Epithelial cell of proximal tubule (primary cell): ENCODE measurements around the gene TRIM44. TPM values are rescaled to one million over a fixed set of nuclear protein-coding genes. Genes with fewer than 3 reads are reported as not detected.

Experiments used
- DNase-seq: peaks from one replicate; pipeline ENCODE4 v3.0.0-alpha.2; 2011; ENCODE audit warnings: low read depth
- H3K4me3 ChIP-seq: 2 replicates; pipeline ENCODE4 v1.5.1; 2011; ENCODE audit warnings: low read depth, mild to moderate bottlenecking, low read length
- total RNA-seq: library from RNA; depleted of rRNA; stranded (reverse); fragments of >200 nt; gene quantifications from 2 replicates; pipeline ENCODE4 v1.2.3, GENCODE V29; 2015
- TF ChIP-seq, protein P1 (sequence below): conservative IDR thresholded peaks from 2 replicates; pipeline ENCODE4 v1.5.1; 2012; ENCODE audit warnings: low read depth, mild to moderate bottlenecking, low read length

Gene TRIM44
- total RNA-seq, 1 donor from 2014 or later, result 42.1 TPM

DNA sequence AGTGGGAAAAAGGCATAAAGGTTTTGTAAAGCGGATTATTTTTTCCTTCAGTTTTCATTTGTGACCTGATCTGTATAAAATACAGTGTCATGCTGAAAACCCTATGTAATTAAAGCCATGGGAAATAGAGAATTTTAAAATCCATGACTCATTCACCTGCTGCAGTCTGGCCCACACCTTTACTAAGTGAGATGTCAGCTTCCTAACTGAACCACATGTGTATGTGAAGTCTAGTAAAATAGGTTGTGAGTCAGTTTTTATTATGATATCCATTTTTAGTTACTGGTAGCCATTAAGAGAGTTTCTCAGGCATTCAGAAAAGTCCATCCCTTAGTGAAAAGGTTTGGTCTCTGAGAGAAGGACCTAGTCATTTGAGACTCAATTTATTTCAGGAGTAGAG lies 60.9 kb downstream of the TRIM44 start:
- no peak for DNase-seq
- no peak overlapping the region for H3K4me3 ChIP-seq
- TF ChIP-seq, protein P1, sequence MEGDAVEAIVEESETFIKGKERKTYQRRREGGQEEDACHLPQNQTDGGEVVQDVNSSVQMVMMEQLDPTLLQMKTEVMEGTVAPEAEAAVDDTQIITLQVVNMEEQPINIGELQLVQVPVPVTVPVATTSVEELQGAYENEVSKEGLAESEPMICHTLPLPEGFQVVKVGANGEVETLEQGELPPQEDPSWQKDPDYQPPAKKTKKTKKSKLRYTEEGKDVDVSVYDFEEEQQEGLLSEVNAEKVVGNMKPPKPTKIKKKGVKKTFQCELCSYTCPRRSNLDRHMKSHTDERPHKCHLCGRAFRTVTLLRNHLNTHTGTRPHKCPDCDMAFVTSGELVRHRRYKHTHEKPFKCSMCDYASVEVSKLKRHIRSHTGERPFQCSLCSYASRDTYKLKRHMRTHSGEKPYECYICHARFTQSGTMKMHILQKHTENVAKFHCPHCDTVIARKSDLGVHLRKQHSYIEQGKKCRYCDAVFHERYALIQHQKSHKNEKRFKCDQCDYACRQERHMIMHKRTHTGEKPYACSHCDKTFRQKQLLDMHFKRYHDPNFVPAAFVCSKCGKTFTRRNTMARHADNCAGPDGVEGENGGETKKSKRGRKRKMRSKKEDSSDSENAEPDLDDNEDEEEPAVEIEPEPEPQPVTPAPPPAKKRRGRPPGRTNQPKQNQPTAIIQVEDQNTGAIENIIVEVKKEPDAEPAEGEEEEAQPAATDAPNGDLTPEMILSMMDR, result no peak

DNA sequence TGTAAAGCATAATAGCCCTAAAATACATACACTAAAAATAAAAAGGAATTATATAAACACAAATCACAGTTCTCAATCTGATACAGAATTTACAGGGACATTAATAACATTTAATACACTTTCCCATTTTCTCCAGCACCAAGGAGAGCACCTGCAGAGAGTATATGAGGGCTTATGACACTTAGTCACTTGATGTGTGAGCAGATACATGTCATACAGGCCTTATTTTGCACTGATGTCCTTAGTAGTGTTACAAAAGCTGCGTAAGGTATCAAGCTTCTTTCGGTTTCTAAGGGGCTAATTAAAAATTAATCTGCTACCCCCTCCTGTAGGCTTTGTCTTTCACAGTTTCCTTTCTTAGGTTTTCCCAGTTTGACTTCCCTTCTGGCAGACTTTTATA lies 61.3 kb downstream of the TRIM44 start:
- DNase-seq, result no peak
- TF ChIP-seq, protein P1, result no peak
- no peak overlapping the region for H3K4me3 ChIP-seq

DNA sequence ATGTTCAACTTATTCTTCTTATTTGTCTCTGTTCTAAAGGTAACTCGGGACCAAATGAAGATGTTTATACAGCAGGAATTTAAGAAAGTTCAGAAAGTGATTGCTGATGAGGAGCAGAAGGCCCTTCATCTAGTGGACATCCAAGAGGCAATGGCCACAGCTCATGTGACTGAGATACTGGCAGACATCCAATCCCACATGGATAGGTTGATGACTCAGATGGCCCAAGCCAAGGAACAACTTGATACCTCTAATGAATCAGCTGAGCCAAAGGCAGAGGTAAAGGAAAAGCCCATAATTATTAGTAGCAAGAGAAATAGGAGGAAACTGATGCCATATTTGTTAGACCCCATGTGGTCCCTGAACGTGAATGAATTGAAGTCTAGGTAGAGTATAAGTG lies 63.3 kb downstream of the TRIM44 start:
- DNase-seq, result no peak
- H3K4me3 ChIP-seq, result no peak overlapping the region
- TF ChIP-seq, protein P1, result no peak

DNA sequence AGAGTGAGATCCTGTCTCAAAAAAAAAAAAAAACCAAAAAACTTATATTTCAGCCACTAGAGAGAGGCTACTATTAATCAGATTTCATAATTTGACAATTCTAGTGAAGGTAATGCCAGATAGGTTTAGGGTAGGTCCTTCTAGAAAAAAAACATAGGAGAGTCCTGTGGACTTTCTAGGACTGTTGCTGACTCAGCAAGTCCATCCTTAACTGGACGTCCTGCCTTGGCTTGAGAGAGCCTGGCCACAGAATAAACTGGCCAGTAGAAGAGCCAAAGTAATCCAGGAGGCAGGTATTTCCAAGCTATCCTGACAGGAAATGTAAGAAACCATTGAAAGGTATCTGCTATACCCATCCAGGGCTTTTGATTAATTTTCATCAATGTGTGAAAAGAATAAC lies 64.6 kb downstream of the TRIM44 start:
- DNase-seq, result no peak
- TF ChIP-seq, protein P1, result no peak
- no peak overlapping the region for H3K4me3 ChIP-seq

DNA sequence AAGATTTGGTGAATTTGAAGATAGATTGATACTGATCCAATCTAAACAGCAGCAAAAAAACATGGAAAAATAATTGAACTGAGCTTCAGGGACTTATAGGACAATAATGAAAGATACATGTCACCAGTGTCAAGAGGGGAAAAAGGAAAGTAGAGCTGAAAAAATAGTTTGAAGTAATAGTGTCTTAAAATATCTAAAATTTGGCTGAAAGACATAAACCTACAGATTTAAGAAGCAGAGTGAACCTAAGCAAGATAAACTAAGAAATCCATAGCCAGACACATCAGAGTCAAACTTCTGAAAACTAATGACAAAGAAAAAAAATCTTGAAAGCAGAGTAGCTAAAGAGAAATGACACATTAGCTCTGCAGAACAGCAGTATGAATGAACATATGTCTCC lies 67.7 kb downstream of the TRIM44 start:
- no peak for DNase-seq
- TF ChIP-seq, protein P1, result no peak
- H3K4me3 ChIP-seq, result no peak overlapping the region

DNA sequence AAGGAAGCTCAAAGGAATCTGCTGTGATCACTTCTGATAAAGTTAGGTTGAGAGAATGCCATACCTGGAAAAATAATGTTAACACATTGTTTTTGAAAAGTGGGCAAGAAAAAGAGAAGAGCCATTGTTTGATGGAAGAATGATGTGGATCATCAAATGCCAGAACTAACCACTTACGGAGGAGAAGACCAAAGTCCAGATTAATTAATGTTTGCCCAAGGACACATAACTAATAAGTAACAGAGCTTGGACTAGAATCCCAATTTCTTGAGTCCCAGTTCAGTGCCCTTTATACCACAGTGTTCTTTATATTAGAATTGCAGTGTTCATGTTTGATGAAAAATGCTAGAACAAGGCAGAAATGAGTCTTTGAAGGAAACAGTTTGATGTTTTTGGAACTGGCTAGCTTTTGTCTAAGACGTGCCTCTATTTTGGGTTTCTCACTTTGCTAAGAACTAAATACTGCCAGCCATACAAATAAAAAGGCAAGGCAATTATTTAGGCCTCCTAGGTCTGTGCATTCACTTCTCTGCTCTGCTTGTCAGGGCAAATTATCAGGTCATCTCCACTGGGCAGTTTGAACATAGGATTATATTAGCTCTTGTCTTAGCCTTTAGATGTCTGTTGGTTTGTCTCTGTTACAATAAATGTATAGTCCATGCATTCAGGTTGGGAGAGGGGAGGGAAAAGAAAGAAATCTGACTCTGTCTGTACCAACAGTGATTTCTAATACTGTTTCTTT lies 72.3 kb downstream of the TRIM44 start:
- peak; percentile 82 for DNase-seq

More for the DNA sequence above, 72.3 kb downstream of the TRIM44 start:
- no peak overlapping the region for H3K4me3 ChIP-seq
- TF ChIP-seq, protein P1, result no peak
